ENCODE measurements around the gene RALGPS2.

RALGPS2 gene

GRCh38 chr1:178870944-178871343 is 145.9 kb downstream of the RALGPS2 start, which contains the start of gene ANGPTL1:
Gene ANGPTL1 (minus strand): TSS chr1:178871077. CDS start chr1:178865776, 5,301 bp downstream.
- no peaks in the 10 kb centered on the region for H3K27me3 Mint-ChIP-seq (ENCODE audit: low read depth)
- no peak within 1 kb of the TSS for H3K27ac Mint-ChIP-seq
- peaks cover 6% of the 10 kb centered on the region for H3K4me1 Mint-ChIP-seq (ENCODE audit: low read depth)
- no peak for DNase-seq (ENCODE audit: low spot score)
- H3K9me3 Mint-ChIP-seq: no peaks in the 10 kb centered on the region
- no peak within 1 kb of the TSS for H3K4me3 Mint-ChIP-seq
- H3K36me3 Mint-ChIP-seq (ENCODE audit: low read depth): no peaks in the 10 kb centered on the region

- H3K27ac Mint-ChIP-seq: no peak overlapping the region
- no peaks in the 10 kb centered on the region for H3K27me3 Mint-ChIP-seq (ENCODE audit: low read depth)
- no peaks in the 10 kb centered on the region for H3K9me3 Mint-ChIP-seq
- H3K36me3 Mint-ChIP-seq (ENCODE audit: low read depth): no peaks in the 10 kb centered on the region
- H3K4me3 Mint-ChIP-seq: no peak overlapping the region
- H3K4me1 Mint-ChIP-seq (ENCODE audit: low read depth): peaks cover 6% of the 10 kb centered on the region
- no peak for DNase-seq (ENCODE audit: low spot score)
Measured at GRCh38 chr1:178871551-178872320, 146.7 kb downstream of the RALGPS2 start.

- no peaks in the 10 kb centered on the region for H3K36me3 Mint-ChIP-seq (ENCODE audit: low read depth)
- H3K9me3 Mint-ChIP-seq: no peaks in the 10 kb centered on the region
- H3K4me1 Mint-ChIP-seq (ENCODE audit: low read depth): peaks cover 4% of the 10 kb centered on the region
- H3K27me3 Mint-ChIP-seq (ENCODE audit: low read depth): no peaks in the 10 kb centered on the region
- H3K27ac Mint-ChIP-seq: no peak overlapping the region
- DNase-seq (ENCODE audit: low spot score): no peak
- H3K4me3 Mint-ChIP-seq: no peak overlapping the region
Measured at GRCh38 chr1:178874966-178875365, 149.9 kb downstream of the RALGPS2 start.

DNA sequence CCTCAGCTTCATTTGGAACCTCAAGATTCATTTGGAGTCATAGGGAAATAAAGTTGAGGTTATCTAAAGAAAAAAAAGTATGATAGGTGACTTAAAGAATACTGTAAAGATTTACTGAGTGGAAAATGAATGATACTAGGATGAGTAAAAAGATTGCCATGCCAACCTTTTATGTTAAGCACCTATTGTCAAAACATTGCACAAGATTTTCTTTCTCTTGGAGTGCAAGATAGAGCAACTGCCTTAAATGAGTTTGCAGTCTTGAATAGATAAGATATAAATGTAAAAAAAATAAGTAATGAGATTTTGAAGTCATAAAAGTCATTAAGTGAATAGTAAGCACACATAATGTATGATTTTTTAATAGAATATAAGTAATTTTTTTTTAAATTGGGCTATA is 150.9 kb downstream of the RALGPS2 start:
- Mint-ChIP-seq H3K36me3 (ENCODE audit: low read depth) (no peaks in the 10 kb centered on the region), H3K9me3 (no peaks in the 10 kb centered on the region), H3K27me3 (ENCODE audit: low read depth) (no peaks in the 10 kb centered on the region), H3K27ac (no peak overlapping the region), H3K4me1 (ENCODE audit: low read depth) (peaks cover 4% of the 10 kb centered on the region), H3K4me3 (no peak overlapping the region)
- no peak for DNase-seq (ENCODE audit: low spot score)

- Mint-ChIP-seq H3K9me3 (no peaks in the 10 kb centered on the region), H3K36me3 (ENCODE audit: low read depth) (no peaks in the 10 kb centered on the region), H3K4me3 (no peak overlapping the region), H3K27ac (no peak overlapping the region), H3K4me1 (ENCODE audit: low read depth) (peaks cover under 1% of the 10 kb centered on the region), H3K27me3 (ENCODE audit: low read depth) (no peaks in the 10 kb centered on the region)
- no peak for DNase-seq (ENCODE audit: low spot score)
Measured at GRCh38 chr1:178877896-178878295, 152.9 kb downstream of the RALGPS2 start.

- no peak for DNase-seq (ENCODE audit: low spot score)
- Mint-ChIP-seq H3K27me3 (ENCODE audit: low read depth) (no peaks in the 10 kb centered on the region), H3K4me3 (no peak overlapping the region), H3K27ac (no peak overlapping the region), H3K4me1 (ENCODE audit: low read depth) (no peaks in the 10 kb centered on the region), H3K36me3 (ENCODE audit: low read depth) (no peaks in the 10 kb centered on the region), H3K9me3 (no peaks in the 10 kb centered on the region)
Measured at GRCh38 chr1:178881950-178882349, 156.9 kb downstream of the RALGPS2 start.

DNA sequence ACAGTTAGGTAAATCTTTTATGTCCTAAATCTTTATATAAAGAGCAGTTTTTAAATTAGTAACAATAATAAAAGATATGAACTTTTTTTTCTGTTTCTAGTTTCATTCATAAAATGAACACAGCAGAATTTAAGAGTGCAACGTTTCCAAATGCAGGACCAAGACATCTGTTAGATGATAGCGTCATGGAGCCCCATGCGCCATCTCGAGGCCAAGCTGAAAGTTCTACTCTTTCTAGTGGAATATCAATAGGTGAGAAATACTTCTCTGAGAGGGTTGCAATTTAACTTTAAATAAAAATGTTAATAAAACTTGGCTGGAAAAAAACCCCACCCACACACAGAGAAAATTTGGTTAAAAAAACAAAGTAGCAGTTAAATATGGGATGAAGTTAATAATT is 160.8 kb downstream of the RALGPS2 start:
- DNase-seq (ENCODE audit: low spot score): no peak
- H3K9me3 Mint-ChIP-seq: no peaks in the 10 kb centered on the region
- H3K27me3 Mint-ChIP-seq (ENCODE audit: low read depth): no peaks in the 10 kb centered on the region
- H3K4me1 Mint-ChIP-seq (ENCODE audit: low read depth): no peaks in the 10 kb centered on the region
- no peak overlapping the region for H3K4me3 Mint-ChIP-seq
- H3K27ac Mint-ChIP-seq: no peak overlapping the region
- H3K36me3 Mint-ChIP-seq (ENCODE audit: low read depth): no peaks in the 10 kb centered on the region

- Mint-ChIP-seq H3K27ac (no peak overlapping the region), H3K9me3 (no peaks in the 10 kb centered on the region), H3K4me3 (no peak overlapping the region), H3K36me3 (ENCODE audit: low read depth) (no peaks in the 10 kb centered on the region), H3K27me3 (ENCODE audit: low read depth) (no peaks in the 10 kb centered on the region), H3K4me1 (ENCODE audit: low read depth) (no peaks in the 10 kb centered on the region)
- no peak for DNase-seq (ENCODE audit: low spot score)
Measured at GRCh38 chr1:178886551-178886950, 161.5 kb downstream of the RALGPS2 start.

DNA sequence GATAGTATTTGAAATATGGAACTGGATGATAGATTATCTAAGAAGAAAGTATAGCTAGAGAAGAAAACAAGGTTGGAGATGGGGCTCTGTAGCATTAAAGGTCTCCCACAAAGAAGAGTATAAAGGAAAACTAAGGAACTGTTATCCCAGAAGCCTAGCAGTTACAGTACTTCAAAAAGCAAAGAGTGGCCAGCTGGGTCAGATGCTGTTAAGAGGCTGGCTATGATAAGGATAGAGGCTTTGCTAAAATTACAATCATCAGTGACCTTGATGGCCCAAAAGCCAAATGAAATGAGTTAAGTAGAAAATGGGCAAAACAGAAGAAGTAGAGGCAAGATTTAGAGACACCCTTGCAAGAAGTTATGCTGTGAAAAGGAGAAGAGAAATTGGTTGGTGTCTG is 170.9 kb downstream of the RALGPS2 start:
- DNase-seq (ENCODE audit: low spot score): no peak
- peaks cover 3% of the 10 kb centered on the region for H3K4me1 Mint-ChIP-seq (ENCODE audit: low read depth)
- no peaks in the 10 kb centered on the region for H3K27me3 Mint-ChIP-seq (ENCODE audit: low read depth)
- no peak overlapping the region for H3K27ac Mint-ChIP-seq
- H3K4me3 Mint-ChIP-seq: no peak overlapping the region
- no peaks in the 10 kb centered on the region for H3K9me3 Mint-ChIP-seq
- no peaks in the 10 kb centered on the region for H3K36me3 Mint-ChIP-seq (ENCODE audit: low read depth)

- Mint-ChIP-seq H3K36me3 (ENCODE audit: low read depth) (no peaks in the 10 kb centered on the region), H3K4me1 (ENCODE audit: low read depth) (peaks cover 3% of the 10 kb centered on the region), H3K27me3 (ENCODE audit: low read depth) (no peaks in the 10 kb centered on the region), H3K9me3 (no peaks in the 10 kb centered on the region), H3K4me3 (no peak overlapping the region), H3K27ac (no peak overlapping the region)
- DNase-seq (ENCODE audit: low spot score): no peak
Measured at GRCh38 chr1:178898401-178898800, 173.4 kb downstream of the RALGPS2 start.

- Mint-ChIP-seq H3K4me1 (ENCODE audit: low read depth) (peaks cover 3% of the 10 kb centered on the region), H3K9me3 (no peaks in the 10 kb centered on the region), H3K27me3 (ENCODE audit: low read depth) (no peaks in the 10 kb centered on the region), H3K36me3 (ENCODE audit: low read depth) (no peaks in the 10 kb centered on the region), H3K27ac (no peak overlapping the region), H3K4me3 (no peak overlapping the region)
- DNase-seq (ENCODE audit: low spot score): no peak
Measured at GRCh38 chr1:178899402-178899801, 174.4 kb downstream of the RALGPS2 start.

DNA sequence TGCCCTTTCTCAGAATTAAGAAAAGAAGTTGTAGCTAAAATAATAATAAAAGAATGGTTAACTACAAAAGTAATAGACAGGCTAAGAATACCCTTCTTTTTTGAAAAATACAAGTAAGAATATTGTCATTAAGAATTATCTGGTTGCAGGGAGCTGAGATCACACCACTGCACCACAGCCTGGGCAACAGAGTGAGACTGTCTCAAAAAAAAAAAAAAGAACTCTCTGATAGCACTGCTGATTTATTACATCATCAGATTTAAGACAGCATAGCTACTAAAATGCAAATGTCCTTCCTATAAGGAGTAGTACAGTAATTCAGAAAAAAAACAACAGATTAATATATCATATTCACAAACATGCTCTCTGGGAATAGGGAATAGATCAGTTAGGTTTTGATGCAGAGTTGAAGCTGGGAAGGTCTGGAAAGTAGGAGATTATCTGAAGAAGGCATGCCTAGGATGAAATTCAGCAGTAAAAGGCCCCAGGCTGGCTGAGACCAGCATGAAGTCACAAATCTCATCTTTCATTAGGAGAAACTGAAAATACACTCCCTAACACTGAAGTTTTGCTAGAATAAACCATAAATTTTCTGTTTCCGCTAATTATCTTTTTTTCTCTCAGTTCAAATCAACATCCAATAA is 176.6 kb downstream of the RALGPS2 start:
- Mint-ChIP-seq H3K4me1 (ENCODE audit: low read depth) (peaks cover 3% of the 10 kb centered on the region), H3K4me3 (no peak overlapping the region), H3K27ac (no peak overlapping the region), H3K36me3 (ENCODE audit: low read depth) (no peaks in the 10 kb centered on the region), H3K9me3 (no peaks in the 10 kb centered on the region), H3K27me3 (ENCODE audit: low read depth) (no peaks in the 10 kb centered on the region)
- no peak for DNase-seq (ENCODE audit: low spot score)

GRCh38 chr1:178908358-178908757 is 183.3 kb downstream of the RALGPS2 start:
- H3K27ac Mint-ChIP-seq: no peak overlapping the region
- no peak overlapping the region for H3K4me3 Mint-ChIP-seq
- H3K36me3 Mint-ChIP-seq (ENCODE audit: low read depth): no peaks in the 10 kb centered on the region
- H3K9me3 Mint-ChIP-seq: no peaks in the 10 kb centered on the region
- H3K4me1 Mint-ChIP-seq (ENCODE audit: low read depth): no peaks in the 10 kb centered on the region
- DNase-seq (ENCODE audit: low spot score): no peak
- no peaks in the 10 kb centered on the region for H3K27me3 Mint-ChIP-seq (ENCODE audit: low read depth)

DNA sequence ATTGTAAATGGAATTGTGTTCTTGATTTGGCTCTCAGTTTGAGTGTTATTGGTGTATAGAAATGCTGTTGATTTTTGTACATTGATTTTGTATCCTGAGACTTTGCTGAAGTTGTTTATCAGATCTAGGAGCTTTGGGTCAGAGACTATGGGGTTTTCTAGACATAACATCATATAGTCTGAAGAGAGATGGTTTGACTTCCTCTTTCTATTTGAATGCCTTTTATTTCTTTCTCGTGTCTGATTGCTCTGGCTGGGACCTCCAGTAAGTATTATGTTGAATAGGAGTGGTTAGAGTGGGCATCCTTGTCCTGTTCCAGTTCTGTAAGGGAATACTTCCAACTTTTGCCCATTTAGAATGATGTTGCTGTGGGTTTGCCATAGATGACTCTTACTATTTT is 185.0 kb downstream of the RALGPS2 start:
- no peak for DNase-seq (ENCODE audit: low spot score)
- no peak overlapping the region for H3K27ac Mint-ChIP-seq
- no peaks in the 10 kb centered on the region for H3K9me3 Mint-ChIP-seq
- peaks cover 4% of the 10 kb centered on the region for H3K4me1 Mint-ChIP-seq (ENCODE audit: low read depth)
- no peak overlapping the region for H3K4me3 Mint-ChIP-seq
- no peaks in the 10 kb centered on the region for H3K27me3 Mint-ChIP-seq (ENCODE audit: low read depth)
- H3K36me3 Mint-ChIP-seq (ENCODE audit: low read depth): no peaks in the 10 kb centered on the region
